Testis (tissue), 3 donors: Measurements from ENCODE around the gene C1orf116. TPM values are rescaled to one million over a fixed set of nuclear protein-coding genes. Genes with fewer than 3 reads are reported as not detected.

ENCODE experiments used
- DNase-seq: peaks from one replicate; pipeline ENCODE4 v3.0.0-alpha.2; 2019
- H3K27ac ChIP-seq, 2 donors: fragments of 200-600 bp; sonication (generic); one replicate each; pipeline ENCODE4 v1.5.1; 2019
- H3K27me3 ChIP-seq: fragments of 200-600 bp; sonication (generic); one replicate; pipeline ENCODE4 v1.5.1; 2019
- H3K36me3 ChIP-seq: fragments of 200-600 bp; sonication (generic); one replicate; pipeline ENCODE4 v1.5.1; 2017; ENCODE audit warnings: low read depth; ENCODE audit errors: missing control alignments
- H3K4me1 ChIP-seq: fragments of 200-600 bp; sonication (generic); one replicate; pipeline ENCODE4 v1.5.1; 2019
- H3K4me3 ChIP-seq, 2 donors: fragments of 200-600 bp; sonication (generic); one replicate each; pipeline ENCODE4 v1.5.1; 2017 to 2019
- H3K9me3 ChIP-seq: fragments of 200-600 bp; sonication (generic); one replicate; pipeline ENCODE4 v1.5.1; 2017
- POLR2A ChIP-seq: fragments of 450-650 bp; IDR thresholded peaks from one replicate; pipeline ENCODE4 v1.6.1; 2017; ENCODE audit warnings: antibody characterized with exemption, mild to moderate bottlenecking, moderate library complexity
- WGBS, 2 donors: methylation state at CpG; one replicate each; pipeline ENCODE4 v1.1.5; 2018; 5-methylcytosine and 5-hydroxymethylcytosine counted together
- intact Hi-C: fragments of 100-400 bp; cut with DNase I; formaldehyde crosslinking; loops from one replicate; pipeline ENCODE4 v1.15.1; 2023; ENCODE audit warnings: low total_unique reads
- polyA plus RNA-seq: library from polyadenylated mRNA; stranded (reverse); fragments of 350-450 nt; fragmentation: Illumina TruSeq; extraction: RNeasy Lipid Tissue Mini Kit (QIAGEN cat#74804); gene quantifications from one replicate; pipeline ENCODE4 v1.2.3, GENCODE V29; 2014; ENCODE audit warnings: low read depth, low replicate concordance; ENCODE audit not compliant: insufficient read depth
- total RNA-seq, 2 donors: library from RNA; depleted of rRNA; stranded (reverse); fragments of >200 nt; gene quantifications; one replicate each; pipeline ENCODE4 v1.2.3, GENCODE V29; 2016
- TF ChIP-seq, protein P1 (sequence below), 3 experiments: fragments of 450-650 bp in 2 of 3; fragments of 200-600 bp in 1 of 3; sonication (generic) in 1 of 3; IDR thresholded peaks; one replicate each; pipeline ENCODE4 v1.5.1; 2016 to 2019; ENCODE audit warnings: antibody characterized with exemption in 3 of 3, mild to moderate bottlenecking in 2 of 3, moderate library complexity in 1 of 3

C1orf116 gene
- total and polyA plus RNA-seq, 3 donors from 2014 or later: 0.31 to 0.88 (median 0.71) TPM

- no peaks in the 10 kb centered on the region for H3K9me3 ChIP-seq
- H3K27ac ChIP-seq: peak overlapping the region in 1 of 2 donors; percentile 18
- intact Hi-C loops: no loop called here
- H3K36me3 ChIP-seq: no peaks in the 10 kb centered on the region
- TF ChIP-seq, protein P1, sequence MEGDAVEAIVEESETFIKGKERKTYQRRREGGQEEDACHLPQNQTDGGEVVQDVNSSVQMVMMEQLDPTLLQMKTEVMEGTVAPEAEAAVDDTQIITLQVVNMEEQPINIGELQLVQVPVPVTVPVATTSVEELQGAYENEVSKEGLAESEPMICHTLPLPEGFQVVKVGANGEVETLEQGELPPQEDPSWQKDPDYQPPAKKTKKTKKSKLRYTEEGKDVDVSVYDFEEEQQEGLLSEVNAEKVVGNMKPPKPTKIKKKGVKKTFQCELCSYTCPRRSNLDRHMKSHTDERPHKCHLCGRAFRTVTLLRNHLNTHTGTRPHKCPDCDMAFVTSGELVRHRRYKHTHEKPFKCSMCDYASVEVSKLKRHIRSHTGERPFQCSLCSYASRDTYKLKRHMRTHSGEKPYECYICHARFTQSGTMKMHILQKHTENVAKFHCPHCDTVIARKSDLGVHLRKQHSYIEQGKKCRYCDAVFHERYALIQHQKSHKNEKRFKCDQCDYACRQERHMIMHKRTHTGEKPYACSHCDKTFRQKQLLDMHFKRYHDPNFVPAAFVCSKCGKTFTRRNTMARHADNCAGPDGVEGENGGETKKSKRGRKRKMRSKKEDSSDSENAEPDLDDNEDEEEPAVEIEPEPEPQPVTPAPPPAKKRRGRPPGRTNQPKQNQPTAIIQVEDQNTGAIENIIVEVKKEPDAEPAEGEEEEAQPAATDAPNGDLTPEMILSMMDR (IDR thresholded peaks at IDR 0.05): no peak
- TF ChIP-seq POLR2A: no peak
- WGBS, 2 donors: 98 to 100% methylated on average over 2 of the region's 2 CpGs
- H3K27me3 ChIP-seq: no peaks in the 10 kb centered on the region
- no peak for DNase-seq
- no peak overlapping the region for H3K4me3 ChIP-seq
- H3K4me1 ChIP-seq: peaks cover 18% of the 10 kb centered on the region
These were observed 21.8 kb downstream of the C1orf116 start for GRCh38 chr1:207010726-207011125.

DNA sequence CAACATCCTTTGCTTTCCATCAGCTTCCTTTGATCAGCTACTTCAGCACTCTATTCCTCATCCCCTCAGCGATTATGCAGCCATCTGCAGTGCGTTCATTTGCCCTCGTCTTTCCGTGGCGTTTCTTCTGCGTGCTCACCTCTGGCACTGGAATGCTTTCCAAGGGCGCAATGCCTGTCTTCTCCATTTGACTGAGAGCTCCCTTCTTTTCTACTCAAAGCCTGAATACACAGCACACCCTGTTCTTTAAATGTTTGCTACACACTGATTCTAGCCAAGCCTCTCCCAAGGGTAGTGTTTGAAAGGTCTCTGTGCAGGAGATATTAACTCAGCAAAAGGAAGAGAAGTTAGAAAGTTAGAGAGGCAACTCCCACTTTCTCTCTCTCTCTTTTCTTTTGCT is 22.6 kb downstream of the C1orf116 start:
- no peak for DNase-seq
- Histone ChIP-seq H3K36me3 (no peaks in the 10 kb centered on the region), H3K9me3 (no peaks in the 10 kb centered on the region), H3K27ac (peak overlapping the region in 1 of 2 donors; percentile 18), H3K4me3 (no peak overlapping the region), H3K27me3 (no peaks in the 10 kb centered on the region), H3K4me1 (peaks cover 18% of the 10 kb centered on the region)
- intact Hi-C loops: no loop called here
- TF ChIP-seq, protein P1 (IDR thresholded peaks at IDR 0.05): no peak
- no peak for TF ChIP-seq POLR2A
- WGBS, 2 donors: 36 to 42% methylated on average over 7 of the region's 7 CpGs

- Histone ChIP-seq H3K4me1 (peaks cover 18% of the 10 kb centered on the region), H3K27ac (peak overlapping the region in 1 of 2 donors; percentile 60), H3K4me3 (no peak overlapping the region), H3K36me3 (no peaks in the 10 kb centered on the region), H3K9me3 (no peaks in the 10 kb centered on the region), H3K27me3 (no peaks in the 10 kb centered on the region)
- 72% methylated on average over 10 of the region's 10 CpGs for WGBS, 2 donors
- intact Hi-C loops: no loop called here
- DNase-seq: peak; percentile 67
- no peak for TF ChIP-seq POLR2A
- TF ChIP-seq, protein P1 (IDR thresholded peaks at IDR 0.05): no peak
These were observed 23.2 kb downstream of the C1orf116 start for GRCh38 chr1:207009182-207009850.

- peak; percentile 82 for DNase-seq
- Histone ChIP-seq H3K9me3 (no peaks in the 10 kb centered on the region), H3K4me3 (no peak overlapping the region), H3K27me3 (no peaks in the 10 kb centered on the region), H3K4me1 (peaks cover 18% of the 10 kb centered on the region), H3K27ac (no peak overlapping the region), H3K36me3 (no peaks in the 10 kb centered on the region)
- TF ChIP-seq, protein P1 (IDR thresholded peaks at IDR 0.05): no peak
- no peak for TF ChIP-seq POLR2A
- 65 to 67% methylated on average over 5 of the region's 5 CpGs for WGBS, 2 donors
- intact Hi-C loops: no loop called here
These were observed 25.1 kb downstream of the C1orf116 start for GRCh38 chr1:207007352-207008033.
